PFSK-1 (cell line): ENCODE measurements around the gene SSTR3.

Experiments used
- FOXP2 ChIP-seq: optimal IDR thresholded peaks from 2 replicates; pipeline ENCODE3; 2011; ENCODE audit warnings: borderline replicate concordance, control low read depth, inconsistent platforms; ENCODE audit not compliant: insufficient read depth; ENCODE audit errors: extremely low read length, extremely low read depth
- POLR2AphosphoS5 ChIP-seq: IDR thresholded peaks from 2 replicates; pipeline ENCODE4 v1.6.1; 2012; ENCODE audit warnings: low read depth, mild to moderate bottlenecking, control low read depth, low read length, moderate library complexity
- REST ChIP-seq, 2 experiments: IDR thresholded peaks; 2 replicates each; pipeline versions ENCODE4 v1.6.1 to v1.8.0; 2011 to 2012; ENCODE audit warnings: low read depth in 2 of 2, low read length in 2 of 2, control low read depth in 1 of 2, inconsistent platforms in 1 of 2, mild to moderate bottlenecking in 1 of 2, moderate library complexity in 1 of 2; ENCODE audit not compliant: insufficient read depth in 1 of 2
- SIN3A ChIP-seq: IDR thresholded peaks from 2 replicates; pipeline ENCODE4 v1.6.1; 2012; ENCODE audit warnings: mild to moderate bottlenecking, low read length, moderate library complexity, borderline replicate concordance; ENCODE audit not compliant: insufficient read depth
- TAF1 ChIP-seq: IDR thresholded peaks from 2 replicates; pipeline ENCODE4 v1.6.1; 2012; ENCODE audit warnings: low read length, control low read depth, borderline replicate concordance; ENCODE audit not compliant: insufficient read depth

- no peak for TF ChIP-seq POLR2AphosphoS5
- no peak for TF ChIP-seq TAF1
- no peak for TF ChIP-seq REST (IDR thresholded peaks at IDR 0.05; ENCODE audit: insufficient read depth in 1 of 2, low read depth in 2 of 2, low read length in 2 of 2)
- TF ChIP-seq SIN3A: no peak
- no peak for TF ChIP-seq FOXP2
These were observed 3.6 kb upstream of the SSTR3 start for GRCh38 chr22:37215890-37216289.
